Esophagus muscularis mucosa (tissue), 4 donors: ENCODE measurements around the gene TTLL1. TPM values are rescaled to one million over a fixed set of nuclear protein-coding genes. Genes with fewer than 3 reads are reported as not detected.
A peak's percentile ranks its signal among the peaks of the same experiment; 100 is the strongest.

Experiments used
- DNase-seq: peaks from one replicate; pipeline ENCODE4 v3.0.0-alpha.2; 2017; ENCODE audit errors: extremely low spot score
- H3K27ac ChIP-seq, 4 donors: fragments of 200-600 bp; sonication (generic); replicated peaks in 1 of 4; 1 replicate in 3 of 4; 2 replicates in 1 of 4; pipeline ENCODE4 v1.5.1; 2016 to 2019; ENCODE audit warnings: mild to moderate bottlenecking in 1 of 4
- H3K27me3 ChIP-seq, 4 donors: fragments of 200-600 bp; sonication (generic); one replicate each; pipeline versions ENCODE4 v1.5.1 to v1.6.0; 2016 to 2019
- H3K36me3 ChIP-seq, 4 donors: fragments of 200-600 bp; sonication (generic); one replicate each; pipeline ENCODE4 v1.5.1; 2016 to 2019
- H3K4me1 ChIP-seq, 4 donors: fragments of 200-600 bp; sonication (generic); one replicate each; pipeline ENCODE4 v1.5.1; 2016 to 2019
- H3K4me3 ChIP-seq, 4 donors: fragments of 200-600 bp; sonication (generic); 1 replicate in 2 of 4; 2 replicates in 2 of 4; pipeline ENCODE4 v1.5.1; 2016 to 2019; ENCODE audit warnings: mild to moderate bottlenecking in 4 of 4, moderate library complexity in 1 of 4
- H3K9me3 ChIP-seq, 4 donors: fragments of 200-600 bp; sonication (generic); 1 replicate in 3 of 4; 2 replicates in 1 of 4; pipeline ENCODE4 v1.5.1; 2016 to 2019
- EP300 ChIP-seq: sonication (generic); formaldehyde crosslinking; IDR thresholded peaks from one replicate; pipeline ENCODE4 v1.6.1; 2017; ENCODE audit warnings: antibody characterized with exemption
- POLR2A ChIP-seq: fragments of 450-650 bp; IDR thresholded peaks from one replicate; pipeline ENCODE4 v1.6.1; 2017; ENCODE audit warnings: antibody characterized with exemption, moderate library complexity, mild to moderate bottlenecking, low read depth
- POLR2AphosphoS5 ChIP-seq, 2 donors: sonication (generic); formaldehyde crosslinking; IDR thresholded peaks; one replicate each; pipeline ENCODE4 v1.6.1; 2017; ENCODE audit warnings: antibody characterized with exemption in 2 of 2
- WGBS: methylation state at CpG from one replicate; pipeline ENCODE4 v1.1.5; 2018; 5-methylcytosine and 5-hydroxymethylcytosine counted together
- intact Hi-C: fragments of 100-400 bp; cut with DNase I; formaldehyde crosslinking; loops from one replicate; pipeline ENCODE4 v1.15.1; 2023
- total RNA-seq, 4 donors: library from RNA; depleted of rRNA; stranded (reverse); fragments of >200 nt; gene quantifications; one replicate each; pipeline versions ENCODE4 v1.1.0 to v1.2.1, GENCODE V29; 2016
- TF ChIP-seq, protein P1 (sequence below), 3 experiments: fragments of 200-600 bp in 2 of 3; fragments of 450-650 bp in 1 of 3; sonication (generic) in 2 of 3; IDR thresholded peaks; one replicate each; pipeline ENCODE4 v1.5.1; 2017 to 2019; ENCODE audit warnings: antibody characterized with exemption in 3 of 3, mild to moderate bottlenecking in 2 of 3, moderate library complexity in 1 of 3

Gene TTLL1
- total RNA-seq, 4 donors from 2014 or later: 2.8 to 7.3 (median 4.1) TPM

DNA sequence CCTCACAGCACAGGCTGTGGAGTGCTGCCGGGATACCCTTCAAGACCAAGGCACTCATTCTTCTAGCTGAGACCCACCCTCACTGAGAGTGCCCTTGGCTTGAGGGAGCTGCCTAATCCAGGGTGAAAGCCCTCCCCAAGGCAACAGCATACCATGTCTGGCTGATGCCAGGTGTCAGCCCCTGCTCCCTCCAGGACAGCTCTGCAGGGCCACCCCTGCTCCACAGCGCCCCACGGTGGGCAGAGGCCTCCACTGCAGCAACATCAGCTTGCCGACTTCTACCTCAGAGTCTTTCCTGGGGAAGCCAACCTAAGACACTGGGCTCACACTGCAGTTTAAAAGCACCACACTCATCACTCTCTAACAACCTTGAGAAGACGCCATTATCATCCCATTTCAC, 29.0 kb downstream of the TTLL1 start:
- TF ChIP-seq POLR2A: no peak
- TF ChIP-seq, protein P1, sequence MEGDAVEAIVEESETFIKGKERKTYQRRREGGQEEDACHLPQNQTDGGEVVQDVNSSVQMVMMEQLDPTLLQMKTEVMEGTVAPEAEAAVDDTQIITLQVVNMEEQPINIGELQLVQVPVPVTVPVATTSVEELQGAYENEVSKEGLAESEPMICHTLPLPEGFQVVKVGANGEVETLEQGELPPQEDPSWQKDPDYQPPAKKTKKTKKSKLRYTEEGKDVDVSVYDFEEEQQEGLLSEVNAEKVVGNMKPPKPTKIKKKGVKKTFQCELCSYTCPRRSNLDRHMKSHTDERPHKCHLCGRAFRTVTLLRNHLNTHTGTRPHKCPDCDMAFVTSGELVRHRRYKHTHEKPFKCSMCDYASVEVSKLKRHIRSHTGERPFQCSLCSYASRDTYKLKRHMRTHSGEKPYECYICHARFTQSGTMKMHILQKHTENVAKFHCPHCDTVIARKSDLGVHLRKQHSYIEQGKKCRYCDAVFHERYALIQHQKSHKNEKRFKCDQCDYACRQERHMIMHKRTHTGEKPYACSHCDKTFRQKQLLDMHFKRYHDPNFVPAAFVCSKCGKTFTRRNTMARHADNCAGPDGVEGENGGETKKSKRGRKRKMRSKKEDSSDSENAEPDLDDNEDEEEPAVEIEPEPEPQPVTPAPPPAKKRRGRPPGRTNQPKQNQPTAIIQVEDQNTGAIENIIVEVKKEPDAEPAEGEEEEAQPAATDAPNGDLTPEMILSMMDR (IDR thresholded peaks at IDR 0.05): peak; percentile 34 to 51 (median 39)
- no peak for TF ChIP-seq EP300
- H3K27me3 ChIP-seq: no peaks in the 10 kb centered on the region
- H3K9me3 ChIP-seq: no peaks in the 10 kb centered on the region
- intact Hi-C loops: no loop called here
- H3K36me3 ChIP-seq: peaks cover 9 to 77% (median 45%) of the 10 kb centered on the region in 4 donors
- H3K27ac ChIP-seq: no peak overlapping the region
- no peak for DNase-seq
- H3K4me1 ChIP-seq: no peaks in the 10 kb centered on the region
- no peak overlapping the region for H3K4me3 ChIP-seq
- WGBS: 52% methylated on average over 5 of the region's 5 CpGs

DNA sequence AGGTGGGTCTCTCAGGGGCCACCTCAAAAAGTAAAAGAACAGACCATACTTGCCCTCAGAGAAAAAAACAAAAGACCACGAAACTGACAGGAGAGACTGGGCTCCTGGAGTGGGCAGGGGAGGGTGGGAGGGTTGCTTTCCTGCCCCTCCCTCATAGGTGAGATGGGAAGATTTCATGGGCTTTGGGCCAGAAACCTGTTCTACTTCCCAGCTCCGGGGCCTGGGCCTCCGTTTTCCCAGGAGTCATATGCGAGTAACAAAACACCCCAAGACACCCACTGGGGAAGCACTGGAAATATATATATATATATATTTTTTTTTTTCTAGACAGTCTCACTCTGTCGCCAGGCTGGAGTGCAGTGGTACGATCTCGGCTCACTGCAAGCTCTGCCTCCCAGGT, 31.6 kb downstream of the TTLL1 start:
- Histone ChIP-seq H3K4me3 (no peak overlapping the region), H3K27me3 (no peaks in the 10 kb centered on the region), H3K9me3 (no peaks in the 10 kb centered on the region), H3K27ac (no peak overlapping the region), H3K36me3 (peaks cover 9 to 62% (median 28%) of the 10 kb centered on the region in 4 donors), H3K4me1 (no peaks in the 10 kb centered on the region)
- 91% methylated on average over 7 of the region's 7 CpGs for WGBS
- DNase-seq: no peak
- TF ChIP-seq POLR2A: no peak
- no peak for TF ChIP-seq EP300
- TF ChIP-seq POLR2AphosphoS5 (IDR thresholded peaks at IDR 0.05): no peak
- TF ChIP-seq, protein P1 (IDR thresholded peaks at IDR 0.05): no peak
- intact Hi-C loops: no loop called here

DNA sequence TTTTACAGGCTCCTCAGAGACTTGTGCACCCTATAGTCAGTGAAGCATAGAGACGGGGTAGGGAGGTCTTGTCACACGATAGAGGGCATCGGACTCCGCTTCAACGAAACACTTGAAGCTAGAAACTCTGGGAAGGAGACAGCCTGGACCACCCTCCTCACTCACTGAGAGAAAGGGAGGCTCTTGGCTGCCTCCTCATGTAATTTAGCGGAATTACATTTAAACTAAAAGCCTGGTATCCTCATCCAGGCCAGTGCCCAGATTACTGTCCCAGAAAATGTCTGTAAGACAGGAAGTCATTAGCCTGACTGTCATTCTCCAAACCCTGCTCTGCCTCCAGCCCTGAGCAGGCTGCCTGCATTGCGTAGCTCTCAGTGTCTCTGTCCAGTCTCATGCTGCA, 36.0 kb downstream of the TTLL1 start:
- TF ChIP-seq, protein P1 (IDR thresholded peaks at IDR 0.05): no peak

DNA sequence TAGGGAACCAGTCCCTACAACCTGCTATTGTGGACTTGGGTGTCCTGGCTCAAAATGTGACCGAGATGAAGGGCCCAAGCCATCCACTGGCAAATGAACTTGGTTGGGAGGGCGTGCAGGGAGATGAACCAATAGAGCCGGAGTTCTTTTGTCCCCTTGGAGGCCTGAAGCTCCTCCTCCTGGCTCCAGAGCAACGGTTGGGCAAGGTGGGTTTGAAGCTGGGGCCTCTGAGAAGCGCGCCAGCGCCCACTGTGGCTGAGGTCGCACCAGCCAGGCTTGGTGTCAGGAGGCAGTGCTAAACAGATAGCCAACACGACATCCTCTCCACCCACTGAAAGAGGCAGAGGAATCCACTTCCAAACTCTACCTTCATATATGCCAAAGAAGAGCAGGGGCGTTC, 38.2 kb downstream of the TTLL1 start:
- WGBS: 86% methylated on average over 9 of the region's 10 CpGs
- intact Hi-C loops: no loop called here
- Histone ChIP-seq H3K27me3 (no peaks in the 10 kb centered on the region), H3K36me3 (peaks cover 0 to 38% (median 18%) of the 10 kb centered on the region in 4 donors), H3K4me1 (no peaks in the 10 kb centered on the region), H3K4me3 (no peak overlapping the region), H3K27ac (no peak overlapping the region), H3K9me3 (no peaks in the 10 kb centered on the region)
- TF ChIP-seq POLR2AphosphoS5 (IDR thresholded peaks at IDR 0.05): no peak
- TF ChIP-seq, protein P1 (IDR thresholded peaks at IDR 0.05): no peak
- no peak for TF ChIP-seq EP300
- TF ChIP-seq POLR2A: no peak
- DNase-seq: no peak

More for the DNA sequence above, 36.0 kb downstream of the TTLL1 start:
- intact Hi-C loops: no loop called here
- no peaks in the 10 kb centered on the region for H3K9me3 ChIP-seq
- no peaks in the 10 kb centered on the region for H3K27me3 ChIP-seq
- no peak overlapping the region for H3K4me3 ChIP-seq
- WGBS: 98% methylated on average over 7 of the region's 7 CpGs
- no peak overlapping the region for H3K27ac ChIP-seq
- DNase-seq: no peak
- no peaks in the 10 kb centered on the region for H3K4me1 ChIP-seq
- peaks cover 0 to 39% (median 13%) of the 10 kb centered on the region in 4 donors for H3K36me3 ChIP-seq

DNA sequence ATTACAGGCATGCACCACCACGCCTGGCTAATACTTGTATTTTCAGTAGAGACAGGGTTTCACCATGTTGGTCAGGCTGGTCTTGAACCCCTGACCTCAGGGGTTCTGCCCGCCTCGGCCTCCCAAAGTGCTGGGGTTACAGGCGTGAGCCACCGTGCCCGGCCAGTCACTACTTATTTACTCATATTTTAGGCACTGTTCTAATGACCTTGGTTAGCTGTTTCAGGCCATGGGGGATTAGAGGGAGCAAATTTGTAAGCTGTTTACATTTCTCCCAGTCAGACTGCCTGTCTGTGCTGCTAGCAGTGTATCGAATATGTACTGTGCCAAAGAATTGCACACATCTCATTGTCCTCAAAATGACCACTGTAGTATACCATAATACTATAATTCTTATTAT, 41.6 kb downstream of the TTLL1 start:
- TF ChIP-seq, protein P1 (IDR thresholded peaks at IDR 0.05): no peak
- no peak for TF ChIP-seq POLR2AphosphoS5 (IDR thresholded peaks at IDR 0.05)
- no peak for TF ChIP-seq POLR2A
- TF ChIP-seq EP300: no peak
- WGBS: 85% methylated on average over 7 of the region's 7 CpGs
- Histone ChIP-seq H3K27ac (no peak overlapping the region), H3K4me3 (no peak overlapping the region), H3K27me3 (no peaks in the 10 kb centered on the region), H3K4me1 (no peaks in the 10 kb centered on the region), H3K9me3 (no peaks in the 10 kb centered on the region), H3K36me3 (peaks cover 0 to 32% (median 20%) of the 10 kb centered on the region in 4 donors)
- DNase-seq: no peak
- intact Hi-C loops: no loop called here
